HG03139 (cell line): Measurements from ENCODE around the gene CD58.

ENCODE experiments used
- ATAC-seq: cut with Tn5 transposase; IDR thresholded peaks from one replicate; pipeline ENCODE4 v1.9.1; 2021; ENCODE audit not compliant: unreplicated experiment

Gene CD58

DNA sequence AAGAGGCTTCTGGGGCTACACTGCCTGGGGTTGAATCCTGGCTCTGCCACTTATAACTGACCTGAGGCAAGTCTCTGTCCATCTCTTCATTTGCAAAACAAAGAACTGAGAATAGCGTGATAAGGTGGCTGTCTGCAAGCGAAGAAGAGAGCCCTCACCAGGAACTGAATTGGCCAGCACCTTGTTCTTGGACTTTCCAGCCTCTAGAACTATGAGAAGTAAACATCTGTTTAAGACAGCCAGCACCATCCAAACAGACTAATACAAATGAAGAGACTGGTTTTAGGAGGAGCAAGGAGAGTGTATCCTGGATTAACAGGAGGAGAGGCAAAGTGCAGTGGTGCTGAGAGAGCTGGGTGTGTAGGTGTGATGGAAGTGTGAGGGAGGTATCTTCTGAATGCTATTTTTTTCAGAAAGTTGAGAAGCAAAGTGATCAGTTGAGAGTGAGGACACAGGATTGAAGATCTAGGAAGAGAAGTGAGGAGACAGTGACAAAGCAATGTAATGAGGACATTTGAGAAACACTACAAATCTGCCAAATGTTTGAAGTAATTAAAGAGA, 59.3 kb downstream of the CD58 start:
- no peak for ATAC-seq

DNA sequence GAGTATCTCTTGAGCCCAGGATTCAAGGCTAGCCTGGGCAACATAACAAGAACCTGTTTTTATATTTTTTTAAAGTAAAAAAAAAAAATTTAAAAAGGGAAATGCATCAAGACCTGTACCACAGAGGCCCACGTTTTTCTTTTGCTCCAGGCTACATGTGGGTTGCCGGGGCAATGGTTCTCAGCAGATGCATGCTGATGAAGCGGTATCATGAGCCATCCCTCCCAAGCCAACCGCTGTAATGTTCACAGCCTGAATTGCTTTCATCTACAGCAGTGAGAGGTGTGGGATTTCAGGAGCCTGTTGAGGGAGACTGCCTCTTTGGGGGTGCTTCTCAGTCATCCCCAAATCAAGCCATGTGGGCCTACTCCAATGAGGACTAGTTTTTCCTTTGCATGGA, 60.5 kb downstream of the CD58 start:
- no peak for ATAC-seq

DNA sequence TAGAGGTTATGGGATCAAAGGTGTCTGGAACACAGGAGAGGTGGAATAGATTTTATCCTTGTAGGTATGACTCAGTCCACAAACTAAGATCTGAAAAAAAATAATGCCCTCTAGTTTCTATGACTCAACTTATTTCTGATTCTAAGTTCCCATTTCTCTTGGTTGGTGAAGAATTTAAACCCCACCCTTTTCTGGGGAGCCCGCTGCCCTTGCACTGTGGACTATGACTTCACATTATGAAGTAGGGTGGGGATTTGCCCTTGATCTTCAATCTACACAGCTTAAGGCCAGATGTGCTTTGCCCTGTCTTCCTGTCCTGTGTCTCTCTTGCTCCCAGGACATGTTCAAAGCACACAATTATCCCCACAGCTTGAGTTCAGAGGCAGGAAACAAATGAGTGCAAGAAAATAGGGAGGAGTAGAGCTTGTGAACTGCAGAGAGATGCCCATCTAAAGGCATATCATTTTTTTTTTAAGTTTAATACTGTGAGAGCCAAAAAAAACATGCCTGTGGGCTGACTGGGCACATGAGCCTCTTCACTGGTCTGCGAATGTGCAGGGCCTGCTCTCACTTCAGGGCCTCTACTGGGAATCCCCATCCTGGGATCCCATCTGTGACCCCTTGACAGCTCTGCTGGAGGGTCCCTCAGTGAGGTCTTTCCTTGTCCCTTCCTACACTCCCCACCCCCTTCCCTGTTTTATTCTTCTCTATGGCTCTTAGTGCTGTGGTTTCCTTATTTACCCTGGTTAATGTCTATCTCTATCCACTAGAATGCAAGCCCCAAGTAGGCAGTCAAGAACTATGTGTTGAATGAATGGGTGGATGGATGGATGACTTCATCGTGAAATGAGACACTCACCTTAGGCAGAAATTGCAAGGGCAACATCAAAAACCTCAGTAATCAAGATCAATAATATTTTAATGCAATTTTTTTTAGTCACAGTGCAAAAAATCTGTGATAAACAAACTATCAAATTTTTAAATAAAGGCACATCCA, 61.5 kb downstream of the CD58 start:
- ATAC-seq: no peak

DNA sequence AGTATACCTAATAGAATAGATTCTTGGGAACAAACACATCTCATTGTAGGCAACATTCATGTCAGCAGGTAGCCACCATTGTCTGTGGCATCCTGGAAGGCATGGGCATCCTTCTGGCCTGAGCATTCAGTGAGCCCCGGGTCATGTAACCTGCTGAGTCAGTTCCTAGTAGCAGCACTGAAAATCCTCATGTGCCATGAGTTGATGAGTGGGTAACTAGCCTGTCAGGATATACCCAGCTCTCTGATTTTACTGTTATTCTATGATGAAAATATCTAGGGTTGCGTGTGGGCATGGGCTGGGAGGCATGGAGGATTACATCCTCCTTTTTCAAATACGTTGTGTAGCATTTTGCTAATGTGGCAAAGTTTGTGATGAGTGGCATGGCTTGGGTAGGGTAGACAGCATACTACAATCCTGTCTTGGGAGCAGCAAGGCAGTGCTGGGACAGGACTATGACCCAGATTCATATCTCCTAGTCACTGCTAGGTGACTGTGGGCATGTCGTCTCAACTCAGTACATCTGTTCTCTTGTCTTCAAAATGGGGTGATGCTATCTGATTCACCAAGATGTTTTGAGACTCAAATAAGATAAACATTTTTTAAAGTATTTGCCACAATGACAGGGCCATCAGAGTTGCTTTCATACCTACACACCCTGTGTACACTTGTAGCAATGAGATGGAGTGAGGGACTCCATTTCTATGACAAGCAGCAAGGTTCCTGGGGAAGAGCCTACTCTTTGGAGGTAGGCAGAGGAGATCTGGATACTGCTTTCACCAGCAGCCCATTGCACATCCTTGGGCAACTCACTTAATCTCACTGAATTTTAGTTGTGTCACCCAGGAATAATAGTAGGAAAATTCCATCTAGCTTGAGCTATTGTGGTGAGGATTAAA, 62.5 kb downstream of the CD58 start:
- ATAC-seq: no peak

DNA sequence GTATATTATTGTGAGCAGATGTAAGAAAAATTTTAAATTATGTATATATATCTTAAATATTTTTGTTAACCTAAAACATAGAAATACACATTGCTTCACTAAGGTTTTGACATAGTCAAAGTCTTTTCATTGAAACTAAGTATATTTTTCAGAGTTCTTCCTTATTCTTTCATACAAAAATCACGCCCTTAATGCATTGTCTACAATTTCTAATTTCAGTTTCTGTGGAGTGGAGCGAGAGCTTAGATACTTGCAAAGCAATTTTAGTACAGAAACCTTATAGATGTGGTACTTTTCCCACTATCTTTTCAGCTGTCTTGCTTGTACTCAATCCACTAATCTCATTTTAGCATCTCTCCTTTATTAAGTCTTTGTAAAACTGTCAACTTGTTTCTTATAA, 63.2 kb downstream of the CD58 start:
- no peak for ATAC-seq

DNA sequence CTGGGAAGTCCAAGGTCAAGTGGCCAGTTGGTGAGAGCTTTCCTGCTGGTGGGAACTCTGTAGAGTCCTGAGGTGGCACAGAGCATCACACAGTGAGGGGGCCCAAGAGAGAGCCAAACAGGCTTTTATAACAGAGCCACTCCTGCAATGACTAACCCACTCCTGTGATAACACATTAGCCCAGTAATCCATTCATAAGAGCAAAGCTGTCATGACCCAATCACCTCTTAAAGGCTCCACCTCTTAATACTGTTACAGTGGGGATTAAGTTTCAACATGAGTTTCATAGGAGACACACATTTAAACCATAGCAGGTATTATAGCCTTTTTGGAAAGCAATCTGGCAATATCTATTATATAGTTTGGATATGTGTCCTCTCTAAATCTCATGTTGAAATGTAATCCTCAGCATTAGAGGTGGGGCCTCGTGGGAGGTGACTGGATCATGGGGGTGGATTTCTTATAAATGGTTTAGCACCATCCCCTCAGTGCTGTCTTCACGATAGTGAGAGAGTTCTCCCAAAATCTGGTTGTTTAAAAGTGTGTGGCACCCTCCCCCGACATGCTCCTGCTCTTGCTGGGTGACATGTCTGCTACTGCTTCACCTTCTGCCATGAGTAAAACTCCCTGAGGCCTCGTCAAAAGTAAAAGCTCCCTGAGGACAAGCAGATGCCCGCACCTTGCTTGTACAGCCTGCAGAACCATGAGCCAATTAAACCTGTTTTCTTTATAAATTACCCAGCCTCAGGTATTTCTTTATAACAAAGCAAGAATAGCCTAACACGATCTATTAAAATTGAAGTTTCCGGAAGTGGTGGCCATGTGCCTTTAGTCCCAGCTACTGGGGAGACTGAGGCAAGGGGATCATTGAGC, 64.5 kb downstream of the CD58 start:
- peak; percentile 25 for ATAC-seq

DNA sequence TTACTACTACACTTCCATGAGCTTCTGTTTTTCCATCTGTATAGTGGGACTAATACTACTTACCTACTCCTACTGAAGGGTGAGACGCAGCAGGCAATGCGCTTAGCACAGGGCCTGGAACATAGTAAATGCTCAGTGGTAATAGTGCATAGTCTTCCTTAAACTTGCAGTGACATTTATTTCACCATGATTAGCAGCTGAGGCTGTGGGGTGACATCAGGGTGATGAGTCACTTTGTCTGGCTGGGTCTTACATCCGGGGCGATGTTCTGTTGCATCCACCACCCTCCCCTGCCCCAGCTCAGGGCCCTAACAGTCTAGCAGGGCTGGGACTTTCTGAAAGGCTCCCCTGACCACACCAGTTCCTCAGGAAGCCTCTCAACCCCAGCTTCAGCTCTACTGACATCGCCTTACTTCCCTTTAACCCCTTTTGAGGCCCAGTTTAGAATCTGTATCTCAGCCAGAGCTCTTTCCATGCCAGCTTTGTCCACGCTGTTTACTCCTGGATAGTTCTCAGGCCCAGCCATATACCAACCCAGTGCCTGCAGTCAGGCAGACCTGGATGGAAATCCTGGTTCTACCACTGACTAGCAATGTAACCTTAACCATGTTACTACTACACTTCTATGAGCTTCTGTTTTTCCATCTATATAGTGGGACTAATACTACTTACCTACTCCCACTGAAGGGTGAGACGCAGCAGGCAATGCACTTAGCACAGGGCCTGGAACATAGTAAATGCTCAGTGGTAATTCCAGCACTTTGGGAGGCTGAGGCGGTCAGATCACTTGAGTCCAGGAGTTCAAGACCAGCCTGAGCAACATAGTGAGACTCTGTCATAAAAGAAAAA, 66.3 kb downstream of the CD58 start:
- peak; percentile 87 for ATAC-seq

DNA sequence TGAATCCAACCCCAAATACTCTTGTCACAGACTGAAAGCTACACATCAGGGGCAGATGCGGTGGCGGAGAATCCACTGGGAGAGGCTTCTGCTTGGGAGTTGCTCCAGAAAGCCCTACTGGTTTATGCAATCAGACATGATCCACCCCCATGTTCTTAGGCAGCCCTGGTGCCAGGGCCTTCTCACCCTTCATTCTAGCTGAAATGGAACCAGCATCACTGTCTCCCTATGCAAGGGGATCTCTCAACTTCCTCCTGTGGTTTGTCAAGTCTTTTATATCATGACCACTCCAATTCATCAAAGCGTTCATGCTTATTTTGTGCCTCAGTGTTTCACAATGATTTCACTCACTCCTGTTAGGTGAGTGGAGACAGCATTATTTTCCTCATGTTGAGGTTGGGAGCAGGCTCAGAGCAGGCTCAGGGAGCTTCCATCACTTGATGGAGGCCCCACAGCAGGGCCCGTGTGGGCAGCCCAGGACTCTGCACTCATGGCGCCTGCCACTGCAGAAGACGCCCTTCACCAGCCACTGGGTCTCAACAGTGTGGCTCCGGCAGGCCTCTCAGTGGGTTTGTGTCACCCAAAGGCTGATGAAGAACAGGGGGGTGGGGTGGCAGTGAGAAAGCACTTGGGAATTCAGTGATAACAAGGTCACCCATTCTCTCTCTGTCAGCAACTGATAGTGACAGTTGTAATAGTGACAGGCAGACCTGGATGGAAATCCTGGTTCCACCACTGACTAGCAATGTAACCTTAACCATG, 67.1 kb downstream of the CD58 start:
- peak; percentile 1 for ATAC-seq

DNA sequence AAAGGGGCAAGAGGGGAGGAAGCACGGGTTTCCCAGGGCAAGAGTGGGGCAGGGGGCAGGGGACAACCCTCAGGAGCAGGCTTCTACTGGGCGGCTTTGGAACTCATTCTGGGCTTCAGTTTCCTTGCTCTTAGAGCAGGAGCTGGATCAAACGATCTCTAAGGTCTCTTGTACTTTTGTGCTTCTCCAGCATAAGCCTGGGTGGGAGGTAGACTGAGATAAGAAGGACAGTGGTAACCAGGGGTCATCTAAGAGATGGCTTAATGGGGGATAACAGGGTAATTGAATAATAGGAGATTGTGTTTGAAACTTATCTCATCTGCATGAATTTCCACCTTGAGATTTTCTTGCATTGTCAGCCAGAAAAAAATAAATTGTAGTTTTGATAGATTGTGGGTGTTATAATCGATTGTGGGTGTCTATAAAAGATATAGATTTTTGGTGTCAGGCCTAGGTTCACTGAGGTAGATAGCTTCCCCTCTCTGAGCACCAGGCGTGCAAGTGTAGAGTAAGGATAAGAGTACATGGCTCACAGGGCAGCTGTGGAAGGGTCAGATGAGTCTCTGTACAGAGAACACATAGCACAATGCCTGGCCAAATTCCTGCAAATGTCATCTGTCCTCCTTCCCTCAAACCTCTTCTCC, 68.0 kb downstream of the CD58 start:
- no peak for ATAC-seq

DNA sequence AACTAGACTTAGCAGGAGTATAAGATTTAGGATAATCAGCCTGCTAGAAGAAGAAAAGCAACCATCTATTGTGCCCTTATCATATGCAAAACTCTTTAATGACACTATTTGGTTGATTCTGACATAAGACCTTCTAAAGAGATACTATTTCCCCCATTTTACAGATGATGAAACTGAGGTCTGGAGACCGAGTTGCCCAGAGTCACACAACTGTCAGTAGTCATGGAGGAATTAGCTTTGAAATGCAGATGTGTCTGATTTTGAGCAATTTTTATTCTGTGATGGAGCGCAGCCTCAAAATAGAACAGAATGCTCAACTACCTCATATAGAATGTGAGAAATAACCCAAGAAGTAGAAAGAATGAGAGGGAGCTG, 69.0 kb downstream of the CD58 start:
- ATAC-seq: no peak

DNA sequence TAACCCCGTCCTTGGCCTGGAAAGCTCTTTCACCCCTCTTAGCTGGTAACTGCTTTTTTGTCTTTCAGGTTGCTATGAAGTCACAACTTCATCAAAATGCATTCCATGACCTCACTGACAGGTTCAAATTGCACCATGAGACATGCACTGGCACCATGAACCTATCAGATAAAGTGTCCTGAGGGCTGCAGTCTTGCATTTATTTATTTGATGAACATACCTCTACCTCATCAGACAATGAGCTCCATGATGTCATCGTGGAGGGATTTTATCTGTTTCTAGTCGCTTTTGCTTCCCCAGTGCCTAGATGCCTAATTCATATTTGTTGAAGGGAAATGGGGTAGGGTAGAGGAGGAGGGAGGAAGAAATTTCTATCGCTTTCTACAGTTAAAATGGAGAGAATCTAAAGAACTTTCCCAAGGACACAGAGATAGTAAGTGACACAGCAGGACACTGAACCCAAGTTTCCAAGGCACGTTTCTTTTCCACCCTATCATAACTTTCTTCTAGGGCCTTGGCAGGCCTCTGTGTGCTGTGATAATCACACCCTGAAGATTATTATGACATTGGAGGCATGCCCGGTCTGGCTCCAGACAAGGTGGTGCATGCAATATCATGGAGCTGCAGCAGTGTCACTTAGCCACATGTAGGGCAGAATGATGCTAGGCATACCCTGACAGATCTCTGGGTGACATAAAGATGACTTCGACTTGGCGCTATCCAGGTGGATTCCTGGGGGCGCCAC, 69.5 kb downstream of the CD58 start:
- no peak for ATAC-seq

DNA sequence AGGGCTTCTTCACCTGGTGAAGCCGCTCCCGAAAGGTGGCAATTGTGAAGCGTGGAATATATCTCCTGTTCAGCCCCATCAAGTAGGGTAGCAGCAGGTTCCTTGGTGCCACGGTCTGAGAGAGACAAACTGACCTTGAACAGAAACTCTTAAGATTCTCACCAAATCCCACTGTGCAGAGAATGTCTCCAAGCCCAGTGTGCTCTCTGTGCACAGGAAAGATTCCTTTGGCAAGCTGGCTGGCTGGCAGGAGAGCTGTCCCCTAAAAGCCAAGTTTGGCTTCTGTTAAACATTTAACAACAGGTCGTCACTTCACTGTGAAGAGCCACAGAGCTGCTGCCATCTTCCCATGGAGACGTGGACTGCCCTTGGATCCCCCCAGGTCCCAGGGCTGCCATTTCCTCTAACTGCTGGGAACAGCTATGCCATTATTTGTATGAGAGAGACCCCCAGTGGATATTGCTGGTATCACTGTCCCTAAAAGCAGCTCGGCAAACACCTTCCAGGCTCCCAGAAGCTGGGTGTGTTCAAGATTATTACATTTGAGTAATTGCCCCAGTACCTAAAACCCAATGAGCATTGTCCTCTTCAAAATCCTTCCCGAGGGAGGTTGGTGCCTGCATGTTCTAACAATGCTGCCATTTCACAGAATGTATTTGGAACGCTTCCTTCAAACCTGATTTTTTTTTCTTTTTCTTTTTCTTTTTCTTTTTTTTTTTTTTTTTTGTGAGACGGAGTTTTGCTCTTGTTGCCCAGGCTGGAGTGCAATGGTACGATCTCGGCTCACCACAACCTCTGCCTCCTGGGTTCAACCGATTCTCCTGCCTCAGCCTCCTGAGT, 71.8 kb downstream of the CD58 start:
- ATAC-seq: no peak

DNA sequence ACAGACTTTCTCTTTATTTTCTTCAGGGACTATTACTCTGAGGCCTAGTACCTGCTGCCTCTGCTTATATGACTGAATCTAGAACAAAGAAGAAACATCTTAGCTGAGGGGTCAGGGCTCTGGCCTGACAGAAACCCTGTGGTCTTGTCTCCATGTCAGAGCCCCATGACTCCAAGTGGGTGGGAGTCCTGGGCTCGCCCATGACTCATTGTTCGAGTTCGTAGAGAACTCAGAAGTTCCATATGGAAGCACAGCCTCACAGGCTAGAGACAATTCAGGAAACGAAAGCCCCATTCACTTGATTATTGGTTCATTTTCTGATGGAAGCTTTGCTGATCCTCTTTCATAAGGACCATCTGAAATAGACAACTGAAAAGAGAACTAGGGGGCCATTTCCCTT, 73.2 kb downstream of the CD58 start:
- no peak for ATAC-seq

DNA sequence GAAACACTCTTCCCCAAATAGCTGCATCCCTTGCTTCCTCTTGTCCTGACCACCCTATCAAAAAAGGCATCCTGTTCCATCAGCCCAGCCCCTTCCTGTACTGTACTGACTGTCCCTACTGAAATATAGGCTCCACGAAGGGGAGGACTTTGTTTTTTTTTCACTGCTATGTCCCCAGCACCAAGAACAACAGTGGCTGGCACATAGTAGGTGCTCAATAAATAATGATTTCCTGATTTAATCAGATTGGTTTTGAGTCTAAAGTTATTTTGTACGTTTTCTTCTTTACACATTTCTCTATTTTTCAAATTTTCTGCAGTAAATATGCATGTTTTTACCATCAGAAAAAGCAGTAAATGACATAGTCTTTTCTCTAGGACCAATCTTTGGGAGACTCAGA, 73.9 kb downstream of the CD58 start:
- ATAC-seq: no peak

DNA sequence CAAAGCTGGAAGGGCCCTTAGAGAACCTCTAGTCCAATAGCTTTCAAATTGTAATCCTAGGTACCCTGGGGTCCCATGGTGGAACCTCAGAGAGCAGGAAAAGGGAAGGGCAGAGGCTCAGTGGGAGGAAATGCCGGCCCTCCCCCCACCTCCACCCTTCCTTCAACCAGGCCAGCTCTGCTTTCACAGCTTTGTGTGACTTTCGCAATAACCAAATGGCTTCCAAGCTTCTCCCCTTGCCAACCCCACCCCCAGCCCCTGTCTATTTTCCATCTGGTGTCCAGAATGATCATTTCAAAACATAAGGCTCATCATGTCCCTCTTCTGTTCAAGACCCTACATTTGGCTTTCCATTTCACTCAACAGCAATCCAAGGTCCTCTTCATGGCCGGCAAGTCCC, 74.4 kb downstream of the CD58 start:
- ATAC-seq: no peak

DNA sequence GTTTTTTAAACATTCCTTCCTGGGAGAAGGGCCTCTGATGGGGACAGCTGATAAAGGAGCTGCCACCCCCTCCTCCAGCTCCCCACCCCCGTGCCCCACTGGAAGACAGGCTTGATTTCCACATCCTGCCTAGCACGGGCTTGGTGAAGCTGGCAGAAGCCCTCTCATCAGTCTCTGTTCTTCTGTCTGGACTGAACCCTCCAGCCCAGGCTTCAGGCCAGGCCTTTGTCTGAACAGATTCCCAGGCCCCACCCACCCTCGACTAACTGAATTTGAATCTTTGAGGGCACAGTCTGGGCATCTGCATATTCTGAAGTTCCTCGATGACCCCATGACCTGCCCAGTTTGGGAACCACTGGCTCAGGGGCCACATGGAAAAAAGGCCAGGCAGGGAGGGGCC, 75.3 kb downstream of the CD58 start:
- ATAC-seq: no peak

DNA sequence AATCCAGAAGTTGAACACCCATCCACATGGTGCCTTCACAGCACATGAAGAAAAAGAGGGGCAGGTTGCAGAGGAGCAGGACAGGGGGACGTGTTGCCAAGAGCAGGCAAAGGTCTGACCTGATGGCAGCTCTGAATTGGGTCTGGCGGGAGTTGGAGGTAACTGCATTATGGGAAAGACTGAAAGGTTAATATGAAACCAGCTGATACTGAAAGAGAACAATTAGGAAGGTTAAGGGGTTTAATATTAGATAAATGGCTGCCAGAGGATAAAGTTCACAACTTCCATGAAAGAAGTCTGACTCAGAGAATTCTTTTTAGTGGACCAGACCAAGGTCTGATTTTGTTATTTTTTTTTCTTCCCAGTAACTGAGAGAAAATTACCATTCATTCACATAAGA, 76.1 kb downstream of the CD58 start:
- ATAC-seq: no peak
